Calu3 (cell line): ENCODE results near the gene USP15. TPM values are rescaled to one million over a fixed set of nuclear protein-coding genes. Genes with fewer than 3 reads are reported as not detected.

Source experiments
- BruUV-seq: library from RNA; stranded (reverse); fragments of 400-500 nt; replicated peaks from 2 replicates; lab custom pipeline; 2021; lab: Mats Ljungman, UMichigan
- CTCF ChIA-PET: fragments of 300-600 bp; sonication (Branson Sonifier 250); formaldehyde crosslinking; loops from one replicate; lab custom pipeline; 2022; ENCODE audit warnings: antibody characterized with exemption; lab: Charles Lee
- DNase-seq: peaks from one replicate; pipeline ENCODE4 v3.0.0; 2022
- H3K27ac Mint-ChIP-seq: one replicate; pipeline ENCODE4 v1.8.0; 2022; ENCODE audit warnings: mixed read lengths; ENCODE audit not compliant: unreplicated experiment
- H3K27me3 Mint-ChIP-seq: one replicate; pipeline ENCODE4 v1.8.0; 2022; ENCODE audit warnings: mixed read lengths; ENCODE audit not compliant: unreplicated experiment
- H3K36me3 Mint-ChIP-seq: one replicate; pipeline ENCODE4 v1.8.0; 2022; ENCODE audit warnings: mild to moderate bottlenecking, moderate library complexity, mixed read lengths; ENCODE audit not compliant: insufficient read depth, unreplicated experiment
- H3K4me1 Mint-ChIP-seq: one replicate; pipeline ENCODE4 v1.8.0; 2022; ENCODE audit warnings: mild to moderate bottlenecking, low read depth, mixed read lengths; ENCODE audit not compliant: unreplicated experiment
- H3K4me3 Mint-ChIP-seq: one replicate; pipeline ENCODE4 v1.8.0; 2022; ENCODE audit warnings: mild to moderate bottlenecking, low read depth, moderate library complexity, mixed read lengths; ENCODE audit not compliant: unreplicated experiment
- H3K9me3 Mint-ChIP-seq: one replicate; pipeline ENCODE4 v1.8.0; 2022; ENCODE audit warnings: low read depth, mixed read lengths; ENCODE audit not compliant: unreplicated experiment
- CTCF ChIP-seq: fragments of 200-600 bp; IDR thresholded peaks from one replicate; pipeline ENCODE4 v1.8.0; 2022; ENCODE audit warnings: antibody characterized with exemption; ENCODE audit not compliant: unreplicated experiment
- intact Hi-C: fragments of 100-400 bp; cut with micrococcal nuclease; formaldehyde crosslinking; loops from one replicate; pipeline ENCODE4 v1.10.0; 2022; ENCODE audit not compliant: unreplicated experiment
- total RNA-seq: library from RNA; stranded (reverse); gene quantifications from 2 replicates; pipeline ENCODE4 v1.2.3, GENCODE V29; 2022

The USP15 gene
- total RNA-seq, 1 experiment from 2014 or later = 66.1 TPM

GRCh38 chr12:62239571-62239970 is 20.6 kb upstream of the USP15 start:
- TF ChIP-seq CTCF = no peak
- Mint-ChIP-seq H3K36me3 (no peaks in the 10 kb centered on the region), H3K4me1 (no peaks in the 10 kb centered on the region), H3K27ac (no peak overlapping the region), H3K4me3 (no peak overlapping the region), H3K9me3 (no peaks in the 10 kb centered on the region), H3K27me3 (no peaks in the 10 kb centered on the region)
- no TSS peak for BruUV-seq
- CTCF ChIA-PET = no interaction called here
- intact Hi-C loops = no loop called here
- no peak for DNase-seq

DNA sequence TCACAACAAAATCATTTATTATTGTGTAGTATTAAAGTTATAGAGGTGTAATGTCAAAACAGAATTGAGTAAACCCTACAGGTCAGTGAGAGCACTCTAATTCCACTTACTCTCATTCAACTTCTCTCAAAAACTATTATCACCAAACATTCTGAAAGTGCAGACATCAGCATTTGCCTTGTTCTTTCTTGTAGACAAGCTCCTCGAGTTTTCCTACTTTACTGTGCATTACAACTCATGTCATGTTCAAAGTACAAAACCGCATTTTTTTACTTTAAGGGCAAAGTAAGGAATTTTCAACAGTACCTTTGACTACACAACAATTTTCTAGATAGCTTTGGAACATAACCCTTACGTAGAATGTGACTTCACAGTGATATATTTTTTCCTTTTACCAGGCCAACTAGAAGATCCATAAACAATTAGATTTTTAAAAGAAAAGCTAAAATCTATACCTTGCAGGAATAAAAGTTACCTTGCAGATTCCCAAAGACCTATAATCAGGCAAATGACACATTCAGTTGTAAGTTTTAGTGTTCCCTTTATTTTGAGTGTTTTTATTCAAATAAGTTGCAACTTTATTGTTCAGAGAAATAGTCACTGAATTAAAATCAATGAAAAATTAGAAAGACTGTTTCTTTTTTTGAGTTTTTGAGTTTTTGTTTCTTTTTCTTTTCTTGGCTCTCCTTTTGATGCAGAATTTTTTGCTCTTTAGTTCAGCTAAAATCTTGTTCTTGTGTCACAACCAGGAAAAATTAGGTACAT is 12.7 kb upstream of the USP15 start:
- DNase-seq = no peak
- H3K36me3 Mint-ChIP-seq = no peaks in the 10 kb centered on the region
- no peaks in the 10 kb centered on the region for H3K27me3 Mint-ChIP-seq
- H3K4me3 Mint-ChIP-seq = no peak overlapping the region
- no peaks in the 10 kb centered on the region for H3K4me1 Mint-ChIP-seq
- no peak overlapping the region for H3K27ac Mint-ChIP-seq
- BruUV-seq = no TSS peak
- TF ChIP-seq CTCF = no peak
- CTCF ChIA-PET = no interaction called here
- no peaks in the 10 kb centered on the region for H3K9me3 Mint-ChIP-seq
- intact Hi-C loops = no loop called here

DNA sequence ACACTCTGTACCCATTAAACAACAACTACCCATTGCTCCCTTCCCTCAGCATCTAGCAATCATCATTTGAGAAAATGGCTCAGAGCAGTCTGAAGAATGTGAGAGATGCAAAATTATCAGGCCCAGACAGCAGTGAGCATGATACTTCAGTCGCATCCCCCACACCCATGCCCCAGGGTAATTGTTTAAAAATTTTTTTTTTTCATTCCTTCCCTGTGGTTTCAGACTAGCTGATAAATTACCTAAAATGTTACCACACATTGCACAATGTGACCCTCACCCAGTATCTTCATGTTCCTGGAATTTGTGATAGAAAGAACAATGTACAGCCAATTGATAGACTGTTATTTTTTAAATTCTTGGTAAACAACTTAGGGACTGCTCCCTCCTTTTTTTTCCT is 11.3 kb upstream of the USP15 start:
- Mint-ChIP-seq H3K4me3 (no peak overlapping the region), H3K27me3 (no peaks in the 10 kb centered on the region), H3K27ac (no peak overlapping the region), H3K36me3 (no peaks in the 10 kb centered on the region), H3K9me3 (no peaks in the 10 kb centered on the region), H3K4me1 (no peaks in the 10 kb centered on the region)
- intact Hi-C loops = no loop called here
- DNase-seq = no peak
- CTCF ChIA-PET = interaction anchor here (0.5 kb wide), 1 partner anchor 495 kb away, joined by 3 read pairs; no protein-coding TSS in a partner anchor
- BruUV-seq = no TSS peak
- no peak for TF ChIP-seq CTCF

- H3K4me1 Mint-ChIP-seq = no peaks in the 10 kb centered on the region
- no peak for TF ChIP-seq CTCF
- H3K27me3 Mint-ChIP-seq = no peaks in the 10 kb centered on the region
- CTCF ChIA-PET = no interaction called here
- intact Hi-C loops = no loop called here
- DNase-seq = no peak
- H3K36me3 Mint-ChIP-seq = no peaks in the 10 kb centered on the region
- no TSS peak for BruUV-seq
- H3K9me3 Mint-ChIP-seq = no peaks in the 10 kb centered on the region
- no peak overlapping the region for H3K27ac Mint-ChIP-seq
- no peak overlapping the region for H3K4me3 Mint-ChIP-seq
Measured at GRCh38 chr12:62249419-62249818, 10.8 kb upstream of the USP15 start.
